Measurements from ENCODE around the gene PLET1. TPM values are rescaled to one million over a fixed set of nuclear protein-coding genes. Genes with fewer than 3 reads are reported as not detected.
"Not testable (repeated sequence)": the region's sequence is repeated elsewhere in the genome, so short reads cannot be mapped to it uniquely, and the experiment has no call there.

Gene PLET1
- total RNA-seq, 1 donor from 2014 or later, result not detected

DNA sequence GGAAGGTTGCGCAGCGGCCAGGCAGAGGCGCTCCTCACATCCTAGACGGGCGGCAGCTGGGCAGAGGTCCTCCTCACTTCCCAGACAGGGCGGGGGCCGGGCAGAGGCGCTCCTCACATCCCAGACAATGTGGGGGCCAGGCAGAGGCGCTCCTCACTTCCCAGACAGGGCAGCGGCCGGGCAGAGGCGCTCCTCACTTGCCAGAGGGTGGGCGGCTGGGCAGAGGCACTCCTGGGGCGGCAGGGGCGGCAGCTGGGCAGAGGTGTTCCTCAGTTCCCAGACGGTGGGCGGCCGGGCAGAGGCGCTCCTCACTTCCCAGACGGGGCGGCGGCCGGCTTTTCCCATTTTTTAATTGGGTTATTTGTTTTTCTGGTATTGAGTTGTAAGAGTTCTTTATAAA lies 54.6 kb downstream of the PLET1 start:
- peaks cover 2% of the 10 kb centered on the region for H3K4me1 Mint-ChIP-seq
- no peak overlapping the region for H3K27ac Mint-ChIP-seq
- peaks cover 16% of the 10 kb centered on the region for H3K27me3 Mint-ChIP-seq
- DNase-seq, result no peak
- H3K36me3 Mint-ChIP-seq (ENCODE audit: low read depth), result no peaks in the 10 kb centered on the region
- H3K4me3 Mint-ChIP-seq, result no peak overlapping the region
- no peaks in the 10 kb centered on the region for H3K9me3 Mint-ChIP-seq
- intact Hi-C loops (cut with micrococcal nuclease), result no loop called here

- DNase-seq, result no peak
- no peak overlapping the region for H3K4me3 Mint-ChIP-seq
- H3K27me3 Mint-ChIP-seq, result peaks cover 23% of the 10 kb centered on the region
- no peaks in the 10 kb centered on the region for H3K9me3 Mint-ChIP-seq
- no peaks in the 10 kb centered on the region for H3K4me1 Mint-ChIP-seq
- H3K27ac Mint-ChIP-seq, result no peak overlapping the region
- no peaks in the 10 kb centered on the region for H3K36me3 Mint-ChIP-seq (ENCODE audit: low read depth)
- intact Hi-C loops (cut with micrococcal nuclease), result no loop called here
Observed at GRCh38 chr11:112200252-112200651, 60.4 kb downstream of the PLET1 start.

GRCh38 chr11:112199101-112199500 lies 61.6 kb downstream of the PLET1 start:
- H3K27ac Mint-ChIP-seq; H3K36me3 Mint-ChIP-seq (ENCODE audit: low read depth); H3K9me3 Mint-ChIP-seq; H3K4me3 Mint-ChIP-seq; DNase-seq; H3K4me1 Mint-ChIP-seq; intact Hi-C loops (cut with micrococcal nuclease): not testable (repeated sequence)
- peaks cover 23% of the 10 kb centered on the region for H3K27me3 Mint-ChIP-seq

Other genes with a start within 250 kb of the PLET1 start
- 59.2 and 61.8 TPM in 2 replicates for gene DLAT, start 235.5 kb downstream of the PLET1 start, total RNA-seq
- gene PIH1D2, start 186.8 kb downstream of the PLET1 start, total RNA-seq, result 0.21 and 0.59 TPM in 2 replicates
- 24.4 and 27.0 TPM in 2 replicates for gene NKAPD1, start 186.6 kb downstream of the PLET1 start, total RNA-seq
- gene TIMM8B, start 174.1 kb downstream of the PLET1 start, total RNA-seq, result 86.3 and 89.7 TPM in 2 replicates
- gene SDHD, start 174.0 kb downstream of the PLET1 start, total RNA-seq, result 95.2 and 101 TPM in 2 replicates
- 0.12 TPM in 1 of 2 replicates, not detected in the other for gene IL18, start 96.8 kb downstream of the PLET1 start, total RNA-seq
- gene TEX12, start 93.5 kb downstream of the PLET1 start, total RNA-seq, result not detected in 2 replicates
- 0.83 and 1.1 TPM in 2 replicates for gene BCO2, start 85.3 kb downstream of the PLET1 start, total RNA-seq
- 33.1 and 34.4 TPM in 2 replicates for gene PTS, start 34.4 kb downstream of the PLET1 start, total RNA-seq